CD8-positive, alpha-beta memory T cell (primary cell): ENCODE results near the gene CCSER2. TPM values are rescaled to one million over a fixed set of nuclear protein-coding genes. Genes with fewer than 3 reads are reported as not detected.

Source experiments
- CTCF ChIA-PET: fragments of 350-600 bp; sonication (Branson Sonifier 250); formaldehyde crosslinking; loops from one replicate; lab custom pipeline; 2021; ENCODE audit warnings: antibody characterized with exemption; lab: Charles Lee
- POLR2A ChIA-PET: fragments of 350-600 bp; sonication (Branson Sonifier 250); formaldehyde crosslinking; loops from one replicate; lab custom pipeline; 2021; ENCODE audit warnings: antibody characterized with exemption; lab: Charles Lee
- DNase-seq, 5 donors: peaks; one replicate each; pipeline versions ENCODE4 v3.0.0 to v3.0.0-alpha.2; 2020 to 2022; ENCODE audit warnings: mixed read lengths in 1 of 5
- H3K27ac ChIP-seq: one replicate; pipeline ENCODE4 v1.7.0; 2013; ENCODE audit warnings: low read depth, mild to moderate bottlenecking, low read length, moderate library complexity
- H3K27me3 ChIP-seq: 2 replicates; pipeline ENCODE4 v1.7.0; 2013; ENCODE audit warnings: low read length, mild to moderate bottlenecking; ENCODE audit not compliant: insufficient read depth, poor library complexity, severe bottlenecking
- H3K36me3 ChIP-seq: 2 replicates; pipeline ENCODE4 v1.7.0; 2013; ENCODE audit warnings: mild to moderate bottlenecking, low read length, moderate library complexity; ENCODE audit not compliant: insufficient read depth
- H3K4me1 ChIP-seq: 2 replicates; pipeline ENCODE4 v1.7.0; 2013; ENCODE audit warnings: mild to moderate bottlenecking, low read length, moderate library complexity; ENCODE audit not compliant: insufficient read depth
- H3K4me3 ChIP-seq: 2 replicates; pipeline ENCODE4 v1.7.0; 2013; ENCODE audit warnings: mild to moderate bottlenecking, low read length
- H3K9me3 ChIP-seq: 2 replicates; pipeline ENCODE4 v1.7.0; 2013; ENCODE audit warnings: mild to moderate bottlenecking, low read length
- H3K27ac Mint-ChIP-seq, 8 donors: one replicate each; pipeline ENCODE4 v1.8.0; 2020 to 2021; ENCODE audit warnings: mixed read lengths in 8 of 8, mild to moderate bottlenecking in 6 of 8, inconsistent platforms in 3 of 8, moderate library complexity in 3 of 8
- H3K27me3 Mint-ChIP-seq, 2 donors: one replicate each; pipeline ENCODE4 v1.8.0; 2020 to 2021; ENCODE audit warnings: mixed read lengths in 2 of 2, mild to moderate bottlenecking in 1 of 2, moderate library complexity in 1 of 2
- H3K36me3 Mint-ChIP-seq, 3 donors: one replicate each; pipeline ENCODE4 v1.8.0; 2020 to 2021; ENCODE audit warnings: mixed read lengths in 3 of 3, inconsistent platforms in 1 of 3, mild to moderate bottlenecking in 1 of 3
- H3K4me1 Mint-ChIP-seq, 3 donors: one replicate each; pipeline ENCODE4 v1.8.0; 2020 to 2021; ENCODE audit warnings: mixed read lengths in 3 of 3, inconsistent platforms in 1 of 3, mild to moderate bottlenecking in 1 of 3
- H3K4me3 Mint-ChIP-seq, 7 donors: one replicate each; pipeline ENCODE4 v1.8.0; 2020 to 2021; ENCODE audit warnings: mixed read lengths in 7 of 7, mild to moderate bottlenecking in 6 of 7, moderate library complexity in 4 of 7, inconsistent platforms in 2 of 7
- H3K9me3 Mint-ChIP-seq, 5 donors: one replicate each; pipeline ENCODE4 v1.8.0; 2020 to 2022; ENCODE audit warnings: mixed read lengths in 5 of 5, mild to moderate bottlenecking in 3 of 5, moderate library complexity in 2 of 5, inconsistent platforms in 1 of 5
- polyA plus RNA-seq: library from polyadenylated mRNA; unstranded; fragments of 300-500 nt; fragmentation: Illumina TruSeq; gene quantifications from one replicate; pipeline ENCODE4 v1.2.3, GENCODE V29; 2021
- total RNA-seq, 2 experiments: library from RNA; stranded (reverse); gene quantifications; one replicate each; pipeline ENCODE4 v1.2.3, GENCODE V29; 2021

The CCSER2 gene
- total and polyA plus RNA-seq, 3 experiments from 2014 or later, result 62.6 to 114 (median 74.5) TPM

DNA sequence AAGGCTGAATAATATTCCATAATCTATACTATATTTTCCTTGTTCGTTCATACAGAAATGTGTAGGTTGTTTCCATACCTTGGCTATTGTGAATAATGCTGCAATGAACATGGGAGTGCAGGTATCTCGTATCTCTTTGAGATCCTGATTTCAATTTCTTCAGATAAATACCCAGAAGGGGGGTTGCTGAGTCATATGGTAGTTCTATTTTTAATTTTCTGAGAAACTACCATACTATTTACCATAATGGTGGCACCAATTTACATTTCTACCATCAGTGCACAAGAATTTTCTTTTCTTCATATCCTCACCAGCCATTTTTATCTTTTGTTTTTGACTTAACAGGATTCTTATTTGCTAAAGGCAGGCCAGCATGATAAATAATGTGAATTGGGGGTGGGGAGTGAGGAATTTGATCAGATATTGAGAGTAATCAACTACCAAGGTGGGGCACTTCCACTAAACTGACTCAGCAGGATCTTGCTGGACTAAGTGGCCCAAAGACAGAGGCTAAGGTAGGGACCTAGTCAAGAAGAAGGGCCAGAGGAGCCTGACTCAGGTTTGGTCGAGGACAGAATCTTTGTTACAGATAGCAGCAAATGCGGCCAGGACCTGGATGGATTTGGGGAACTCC lies 21.5 kb upstream of the CCSER2 start:
- CTCF ChIA-PET, result no interaction called here
- Mint-ChIP-seq H3K27ac (peak overlapping the region in 2 of 8 donors; percentile 42 to 43), H3K4me1 (peaks cover 6 to 18% (median 17%) of the 10 kb centered on the region in 3 donors), H3K36me3 (no peaks in the 10 kb centered on the region), H3K9me3 (no peaks in the 10 kb centered on the region), H3K27me3 (peaks cover 2 to 3% of the 10 kb centered on the region in 2 donors), H3K4me3 (no peak overlapping the region)
- POLR2A ChIA-PET, result no interaction called here
- no peak overlapping the region for H3K4me3 ChIP-seq
- no peak overlapping the region for H3K27ac ChIP-seq
- no peak for DNase-seq
- H3K27me3 ChIP-seq, result no peaks in the 10 kb centered on the region
- peaks cover 12% of the 10 kb centered on the region for H3K4me1 ChIP-seq
- no peaks in the 10 kb centered on the region for H3K9me3 ChIP-seq
- no peaks in the 10 kb centered on the region for H3K36me3 ChIP-seq

DNA sequence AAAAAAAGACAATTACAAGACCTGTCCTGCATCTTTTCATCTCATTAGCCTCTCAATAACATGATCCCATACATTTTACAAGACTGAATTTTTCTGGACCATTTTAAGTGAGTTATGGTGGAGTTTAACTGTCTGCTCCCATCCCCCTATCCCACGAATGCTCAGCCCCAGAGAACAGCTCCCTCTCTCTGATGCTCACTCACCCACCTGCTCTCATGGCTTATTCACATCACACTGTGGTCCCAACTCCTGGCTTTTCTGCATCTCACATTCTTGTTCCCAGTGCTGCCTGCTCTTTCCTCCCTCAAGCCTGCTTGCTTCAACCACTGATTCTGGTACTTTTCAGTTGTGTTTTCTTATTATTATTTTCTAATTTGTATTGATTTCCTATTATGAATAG lies 20.4 kb upstream of the CCSER2 start:
- Mint-ChIP-seq H3K36me3 (no peaks in the 10 kb centered on the region), H3K4me1 (peaks cover 6 to 18% (median 17%) of the 10 kb centered on the region in 3 donors), H3K27me3 (peaks cover 2 to 3% of the 10 kb centered on the region in 2 donors), H3K9me3 (no peaks in the 10 kb centered on the region), H3K27ac (peak overlapping the region in 1 of 8 donors; percentile 86), H3K4me3 (no peak overlapping the region)
- ChIA-PET POLR2A (no interaction called here), CTCF (interaction anchor here (1.0 to 1.5 kb wide), 2 partner anchors 9 to 41 kb away, joined by 3 to 4 read pairs; no protein-coding TSS in a partner anchor)
- DNase-seq, result no peak
- no peaks in the 10 kb centered on the region for H3K9me3 ChIP-seq
- no peaks in the 10 kb centered on the region for H3K36me3 ChIP-seq
- no peaks in the 10 kb centered on the region for H3K27me3 ChIP-seq
- H3K4me3 ChIP-seq, result no peak overlapping the region
- H3K4me1 ChIP-seq, result peaks cover 12% of the 10 kb centered on the region
- H3K27ac ChIP-seq, result no peak overlapping the region

DNA sequence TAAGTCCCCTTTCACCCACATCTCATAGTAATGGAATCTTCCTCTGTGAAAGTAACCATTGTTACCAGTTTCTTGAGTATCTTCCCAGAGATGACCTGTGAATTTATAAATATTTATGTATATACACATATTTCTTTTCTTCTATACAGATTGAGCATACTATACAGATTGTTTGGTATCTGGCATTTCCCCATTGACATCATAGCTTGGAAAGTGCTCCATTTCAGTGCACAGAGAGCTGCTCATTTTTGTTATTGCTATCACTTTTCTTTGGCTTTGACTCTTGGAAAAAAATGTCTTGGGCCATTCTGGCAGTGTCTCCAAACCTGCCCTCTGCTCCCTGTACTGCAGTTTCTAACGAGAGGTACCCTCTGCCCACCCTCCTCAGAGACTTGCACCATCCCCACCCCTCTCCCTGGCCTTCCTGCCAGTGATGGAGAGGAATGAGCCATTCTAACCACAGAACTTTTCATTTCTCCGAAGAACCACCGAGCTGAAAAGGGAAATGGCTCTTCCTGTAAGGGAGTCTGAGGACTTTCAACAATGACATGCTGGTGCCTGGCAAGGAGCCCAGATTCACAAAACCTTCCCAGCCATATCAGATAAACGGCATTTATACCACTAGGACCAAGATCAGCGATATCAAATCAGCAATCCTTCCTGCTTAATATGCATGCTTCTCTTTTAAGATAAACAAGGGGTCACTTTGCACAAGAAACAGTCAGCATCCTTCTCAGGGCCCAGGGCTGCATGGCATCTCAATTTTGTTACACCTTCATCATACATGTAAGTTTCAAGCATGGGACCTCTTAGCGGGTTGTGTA lies 19.7 kb upstream of the CCSER2 start:
- Histone ChIP-seq H3K36me3 (no peaks in the 10 kb centered on the region), H3K9me3 (no peaks in the 10 kb centered on the region), H3K27ac (no peak overlapping the region), H3K4me1 (peaks cover 12% of the 10 kb centered on the region), H3K4me3 (no peak overlapping the region), H3K27me3 (no peaks in the 10 kb centered on the region)
- POLR2A ChIA-PET, result no interaction called here
- DNase-seq, result peak in 3 of 5 donors; percentile 9 to 25 (median 20)
- Mint-ChIP-seq H3K4me3 (peak overlapping the region in 6 of 7 donors; percentile 0 to 59 (median 1)), H3K27ac (peak overlapping the region in 3 of 8 donors; percentile 24 to 35 (median 32)), H3K9me3 (no peaks in the 10 kb centered on the region), H3K27me3 (peaks cover 2 to 3% of the 10 kb centered on the region in 2 donors), H3K4me1 (peaks cover 6 to 18% (median 17%) of the 10 kb centered on the region in 3 donors), H3K36me3 (no peaks in the 10 kb centered on the region)
- CTCF ChIA-PET, result interaction anchor here (1.0 to 1.5 kb wide), 2 partner anchors 8 to 41 kb away, joined by 3 to 4 read pairs; no protein-coding TSS in a partner anchor

DNA sequence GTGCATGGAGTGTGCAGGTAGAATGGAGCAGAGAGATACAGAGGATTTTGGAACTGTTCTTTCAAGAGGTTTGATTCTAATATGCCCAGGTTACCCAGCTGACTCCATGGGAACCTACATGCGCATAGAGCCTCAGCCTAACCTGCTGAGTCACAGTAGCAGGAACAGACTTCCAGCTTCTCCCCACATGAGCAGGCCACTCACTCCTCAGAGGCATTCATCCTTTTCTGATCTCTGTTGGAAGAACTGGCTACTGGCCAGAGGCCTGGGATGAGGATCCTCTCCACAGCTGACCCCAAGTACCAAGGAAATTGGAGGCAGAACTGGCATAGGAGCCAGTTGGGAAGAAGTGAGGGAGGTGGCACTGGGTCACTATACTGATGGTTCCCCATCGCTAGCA lies 17.9 kb upstream of the CCSER2 start:
- no peaks in the 10 kb centered on the region for H3K27me3 Mint-ChIP-seq

DNA sequence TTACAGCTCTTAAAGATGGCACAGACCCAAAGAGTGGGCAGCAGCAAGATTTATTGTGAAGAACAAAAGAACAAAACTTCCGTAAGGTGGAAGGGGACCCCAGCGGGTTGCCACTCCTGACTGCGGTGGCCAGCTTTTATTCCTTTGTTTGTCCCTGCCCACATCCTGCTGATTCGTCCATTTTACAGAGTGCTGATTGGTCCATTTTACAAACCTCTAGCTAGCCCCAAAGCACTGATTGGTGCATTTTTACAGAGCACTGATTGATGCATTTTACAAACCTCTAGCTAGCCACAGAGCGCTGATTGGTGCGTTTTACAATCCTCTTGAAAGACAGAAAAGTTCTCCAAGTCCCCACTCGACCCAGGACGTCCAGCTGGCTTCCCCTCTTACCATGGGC lies 16.8 kb upstream of the CCSER2 start:
- POLR2A ChIA-PET, result no interaction called here
- no peaks in the 10 kb centered on the region for H3K36me3 Mint-ChIP-seq
- H3K4me3 Mint-ChIP-seq, result no peak overlapping the region
- Histone ChIP-seq H3K27me3 (no peaks in the 10 kb centered on the region), H3K4me1 (peaks cover 12% of the 10 kb centered on the region), H3K27ac (no peak overlapping the region), H3K4me3 (no peak overlapping the region), H3K9me3 (no peaks in the 10 kb centered on the region), H3K36me3 (no peaks in the 10 kb centered on the region)
- DNase-seq, result no peak
- peak overlapping the region in 1 of 8 donors; percentile 26 for H3K27ac Mint-ChIP-seq
- no peaks in the 10 kb centered on the region for H3K9me3 Mint-ChIP-seq
- H3K27me3 Mint-ChIP-seq, result peaks cover 0 to 2% of the 10 kb centered on the region in 2 donors
- CTCF ChIA-PET, result interaction anchor here (1.1 kb wide), 1 partner anchor 23 kb away, joined by 3 read pairs; no protein-coding TSS in a partner anchor
- peaks cover 6 to 18% (median 17%) of the 10 kb centered on the region in 3 donors for H3K4me1 Mint-ChIP-seq

More for the DNA sequence above, 17.9 kb upstream of the CCSER2 start:
- no peak overlapping the region for H3K27ac Mint-ChIP-seq
- Histone ChIP-seq H3K27ac (no peak overlapping the region), H3K27me3 (no peaks in the 10 kb centered on the region), H3K4me3 (no peak overlapping the region), H3K9me3 (no peaks in the 10 kb centered on the region), H3K4me1 (peaks cover 12% of the 10 kb centered on the region), H3K36me3 (no peaks in the 10 kb centered on the region)
- ChIA-PET CTCF (no interaction called here), POLR2A (no interaction called here)
- no peak overlapping the region for H3K4me3 Mint-ChIP-seq
- no peaks in the 10 kb centered on the region for H3K9me3 Mint-ChIP-seq
- no peak for DNase-seq
- peaks cover 6 to 18% (median 17%) of the 10 kb centered on the region in 3 donors for H3K4me1 Mint-ChIP-seq
- H3K36me3 Mint-ChIP-seq, result no peaks in the 10 kb centered on the region

DNA sequence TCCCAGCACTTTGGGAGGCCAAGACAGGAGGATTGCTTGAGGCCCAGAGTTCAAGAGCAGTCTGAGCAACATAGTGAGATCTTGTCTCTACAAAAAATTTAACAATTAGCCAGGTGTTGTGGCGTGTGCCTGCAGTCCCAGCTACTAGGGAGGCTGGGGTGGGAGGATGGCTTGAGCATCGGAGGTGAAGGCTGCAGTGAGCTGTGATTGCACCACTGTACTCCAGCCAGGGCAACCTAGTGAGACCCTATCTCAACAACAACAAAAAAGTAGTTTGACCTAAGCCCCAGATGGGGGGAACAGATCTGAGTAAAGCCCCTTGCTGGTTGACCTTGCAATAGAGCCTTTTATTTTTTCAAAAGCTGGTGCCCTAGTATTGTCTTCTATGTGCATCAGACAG lies 15.6 kb upstream of the CCSER2 start:
- Histone ChIP-seq H3K4me3 (no peak overlapping the region), H3K27ac (no peak overlapping the region), H3K36me3 (no peaks in the 10 kb centered on the region), H3K27me3 (no peaks in the 10 kb centered on the region), H3K4me1 (peaks cover 12% of the 10 kb centered on the region), H3K9me3 (no peaks in the 10 kb centered on the region)
- Mint-ChIP-seq H3K9me3 (no peaks in the 10 kb centered on the region), H3K4me3 (no peak overlapping the region), H3K27me3 (peaks cover under 1 to 11% of the 10 kb centered on the region in 2 donors), H3K36me3 (no peaks in the 10 kb centered on the region), H3K27ac (no peak overlapping the region), H3K4me1 (peaks cover 6 to 18% (median 17%) of the 10 kb centered on the region in 3 donors)
- no peak for DNase-seq
- CTCF ChIA-PET, result no interaction called here
- POLR2A ChIA-PET, result no interaction called here

DNA sequence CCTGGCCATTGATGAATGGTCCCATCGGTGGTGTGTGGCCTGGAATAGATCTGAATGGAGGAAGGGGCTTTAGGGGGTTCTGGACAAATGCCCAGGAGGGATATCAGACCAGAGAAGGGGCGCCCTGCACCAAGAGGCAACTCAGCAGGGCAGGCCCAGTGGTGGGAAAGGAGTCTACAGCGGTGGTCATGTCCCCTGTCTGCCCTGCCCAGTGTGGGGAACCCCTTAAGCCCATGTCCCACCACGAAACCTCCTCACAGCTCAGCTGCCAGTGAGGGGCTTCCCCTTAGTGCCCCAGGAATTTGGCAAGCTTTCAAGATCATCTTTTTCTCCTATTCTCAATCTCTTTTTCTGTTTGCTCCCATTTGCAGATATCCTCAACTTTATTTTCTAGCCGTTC lies 14.1 kb upstream of the CCSER2 start:
- ChIA-PET CTCF (no interaction called here), POLR2A (no interaction called here)
- H3K4me3 Mint-ChIP-seq, result no peak overlapping the region
- peaks cover 1 to 12% of the 10 kb centered on the region in 2 donors for H3K27me3 Mint-ChIP-seq
- no peaks in the 10 kb centered on the region for H3K36me3 Mint-ChIP-seq
- Histone ChIP-seq H3K4me3 (no peak overlapping the region), H3K9me3 (no peaks in the 10 kb centered on the region), H3K27me3 (no peaks in the 10 kb centered on the region), H3K4me1 (peaks cover 3% of the 10 kb centered on the region), H3K27ac (no peak overlapping the region), H3K36me3 (no peaks in the 10 kb centered on the region)
- peaks cover 0 to 4% (median 3%) of the 10 kb centered on the region in 3 donors for H3K4me1 Mint-ChIP-seq
- H3K27ac Mint-ChIP-seq, result peak overlapping the region in 1 of 8 donors; percentile 84
- no peak for DNase-seq
- H3K9me3 Mint-ChIP-seq, result no peaks in the 10 kb centered on the region

DNA sequence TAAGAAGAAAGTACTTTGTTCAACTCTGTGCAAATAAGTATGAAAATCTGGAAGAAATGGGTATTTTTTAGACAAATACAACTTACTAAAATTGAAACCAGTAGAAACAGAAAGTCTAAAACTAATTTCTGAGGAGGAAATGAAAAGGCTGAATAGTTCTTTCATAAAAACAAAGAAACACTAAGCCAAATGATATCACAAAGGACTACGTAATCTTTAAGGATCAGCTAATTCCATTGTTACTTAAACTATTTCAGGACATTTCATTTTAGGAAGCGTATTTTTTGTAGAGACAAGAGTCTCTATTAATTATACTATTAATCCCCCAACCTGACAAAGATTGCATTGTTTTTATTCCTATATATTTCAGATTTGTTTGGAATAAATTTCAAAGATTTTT lies 11.2 kb upstream of the CCSER2 start:
- POLR2A ChIA-PET, result no interaction called here
- no peak overlapping the region for H3K27ac Mint-ChIP-seq
- no peak for DNase-seq

More for the DNA sequence above, 11.2 kb upstream of the CCSER2 start:
- Mint-ChIP-seq H3K9me3 (no peaks in the 10 kb centered on the region), H3K4me1 (no peaks in the 10 kb centered on the region), H3K27me3 (peaks cover 1 to 12% of the 10 kb centered on the region in 2 donors), H3K4me3 (no peak overlapping the region), H3K36me3 (peaks cover 0 to 4% (median 3%) of the 10 kb centered on the region in 3 donors)
- Histone ChIP-seq H3K4me1 (no peaks in the 10 kb centered on the region), H3K4me3 (no peak overlapping the region), H3K27ac (no peak overlapping the region), H3K9me3 (no peaks in the 10 kb centered on the region), H3K27me3 (no peaks in the 10 kb centered on the region), H3K36me3 (no peaks in the 10 kb centered on the region)
- CTCF ChIA-PET, result interaction anchor here (1.8 kb wide), 1 partner anchor 9 kb away, joined by 4 read pairs; no protein-coding TSS in a partner anchor
